DOHH2 (cell line): Measurements from ENCODE around the gene SLC44A5.
"Not testable (repeated sequence)": the region's sequence is repeated elsewhere in the genome, so short reads cannot be mapped to it uniquely, and the experiment has no call there.

Experiments used
- H3F3A ChIP-seq: fragments of 200-600 bp; sonication (generic), shearing (Covaris generic); 2 replicates; pipeline ENCODE4 v1.6.0; 2016; ENCODE audit warnings: antibody characterized with exemption, mild to moderate bottlenecking; ENCODE audit not compliant: control insufficient read depth, insufficient read depth
- H3K27ac ChIP-seq: fragments of 200-600 bp; sonication (generic); 2 replicates; pipeline ENCODE4 v1.5.1; 2014; ENCODE audit warnings: low read depth, mild to moderate bottlenecking, low read length, moderate library complexity
- H3K27me3 ChIP-seq: fragments of 200-600 bp; sonication (generic); 2 replicates; pipeline ENCODE4 v1.6.1; 2014; ENCODE audit warnings: mild to moderate bottlenecking, low read length, mixed read lengths; ENCODE audit not compliant: control insufficient read depth
- H3K36me3 ChIP-seq: fragments of 200-600 bp; sonication (generic); 2 replicates; pipeline ENCODE4 v1.6.1; 2014; ENCODE audit warnings: mild to moderate bottlenecking, low read length, moderate library complexity, mixed read lengths; ENCODE audit not compliant: control insufficient read depth
- H3K4me1 ChIP-seq: fragments of 200-600 bp; sonication (generic); 2 replicates; pipeline ENCODE4 v1.6.1; 2014; ENCODE audit warnings: mild to moderate bottlenecking, low read length, mixed read lengths; ENCODE audit not compliant: control insufficient read depth
- H3K4me2 ChIP-seq: fragments of 200-600 bp; sonication (generic); 2 replicates; pipeline ENCODE4 v1.6.0; 2014; ENCODE audit warnings: mild to moderate bottlenecking, low read length, moderate library complexity
- H3K4me3 ChIP-seq: fragments of 200-600 bp; sonication (generic); 2 replicates; pipeline ENCODE4 v1.5.1; 2014; ENCODE audit warnings: mild to moderate bottlenecking, low read length, mixed read lengths
- H3K79me2 ChIP-seq: fragments of 200-600 bp; sonication (generic); 2 replicates; pipeline ENCODE4 v1.6.1; 2014; ENCODE audit warnings: mild to moderate bottlenecking, low read length, mixed read lengths; ENCODE audit not compliant: control insufficient read depth
- H3K9me2 ChIP-seq: fragments of 200-600 bp; sonication (generic); replicated peaks from 2 replicates; pipeline ENCODE4 v1.6.1; 2014; ENCODE audit warnings: mild to moderate bottlenecking, low read length, mixed read lengths; ENCODE audit not compliant: control insufficient read depth
- H3K9me3 ChIP-seq: fragments of 200-600 bp; sonication (generic); 2 replicates; pipeline ENCODE4 v1.6.1; 2014; ENCODE audit warnings: antibody characterized with exemption, low read length, mixed read lengths; ENCODE audit not compliant: control insufficient read depth, insufficient read depth
- H4K20me1 ChIP-seq: fragments of 200-600 bp; sonication (generic); 2 replicates; pipeline ENCODE4 v1.6.0; 2014; ENCODE audit warnings: low read depth, mild to moderate bottlenecking, antibody characterized with exemption, low read length, moderate library complexity; ENCODE audit not compliant: control insufficient read depth, insufficient read depth
- CTCF ChIP-seq: fragments of 200-600 bp; sonication (generic); IDR thresholded peaks from one replicate; pipeline ENCODE4 v1.5.1; 2014; ENCODE audit warnings: antibody characterized with exemption, mild to moderate bottlenecking, low read depth, low read length; ENCODE audit not compliant: poor library complexity, severe bottlenecking
- EZH2phosphoT487 ChIP-seq: fragments of 200-600 bp; sonication (generic); IDR thresholded peaks from 2 replicates; pipeline ENCODE4 v1.6.1; 2017; ENCODE audit warnings: borderline replicate concordance, mild to moderate bottlenecking, antibody characterized with exemption, low read length, moderate library complexity, mixed read lengths

The SLC44A5 gene

DNA sequence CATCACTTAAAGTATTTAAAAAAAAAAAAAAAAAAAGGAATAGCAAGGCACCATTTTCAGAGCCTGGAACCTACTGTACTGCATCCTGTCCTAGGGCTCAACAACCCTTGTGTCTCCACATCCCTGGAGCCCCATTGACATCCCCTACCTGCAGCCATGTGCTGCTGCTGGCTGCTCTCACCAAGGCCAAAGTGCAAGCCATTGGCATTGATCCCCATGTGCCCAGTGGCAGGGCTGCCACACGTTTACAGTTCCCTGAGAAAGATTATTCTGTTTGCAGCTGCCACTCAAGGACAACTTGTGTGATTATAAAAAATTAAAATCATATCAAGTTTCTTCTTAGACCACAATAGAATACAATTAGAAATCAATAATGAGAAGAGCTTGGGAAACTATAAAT, 346.8 kb downstream of the SLC44A5 start:
- H3F3A ChIP-seq = no peaks in the 10 kb centered on the region
- H3K27ac ChIP-seq = no peak overlapping the region
- H3K36me3 ChIP-seq = no peaks in the 10 kb centered on the region
- H4K20me1 ChIP-seq = no peaks in the 10 kb centered on the region
- no peak overlapping the region for H3K4me3 ChIP-seq
- no peak for TF ChIP-seq EZH2phosphoT487
- no peak for TF ChIP-seq CTCF
- peaks cover 13% of the 10 kb centered on the region for H3K4me1 ChIP-seq
- H3K79me2 ChIP-seq = no peaks in the 10 kb centered on the region
- H3K9me2 ChIP-seq = no peaks in the 10 kb centered on the region
- no peaks in the 10 kb centered on the region for H3K27me3 ChIP-seq
- H3K4me2 ChIP-seq = no peak overlapping the region
- peaks cover 2% of the 10 kb centered on the region; the same call in 1 of the 2 replicates for H3K9me3 ChIP-seq

DNA sequence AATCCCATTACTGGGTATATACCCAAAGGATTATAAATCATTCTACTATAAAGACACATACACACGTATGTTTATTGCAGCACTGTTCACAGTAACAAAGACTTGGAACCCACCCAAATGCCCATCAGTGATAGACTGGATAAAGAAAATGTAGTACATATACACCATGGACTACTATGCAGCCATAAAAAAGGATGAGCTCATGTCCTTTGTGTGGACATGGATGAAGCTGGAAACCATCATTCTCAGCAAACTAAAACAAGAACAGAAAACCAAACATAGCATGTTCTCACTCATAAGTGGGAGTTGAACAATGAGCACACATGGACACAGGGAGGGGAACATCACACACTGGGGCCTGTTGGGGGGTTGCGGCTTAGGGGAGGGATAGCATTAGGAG, 347.3 kb downstream of the SLC44A5 start:
- not testable (repeated sequence) for H3F3A ChIP-seq, H3K27ac ChIP-seq
- H3K4me1 ChIP-seq = peaks cover 13% of the 10 kb centered on the region

GRCh38 chr1:75261946-75262345, 349.0 kb downstream of the SLC44A5 start:
- not testable (repeated sequence) for H3K9me3 ChIP-seq, H4K20me1 ChIP-seq, H3K4me3 ChIP-seq, H3K79me2 ChIP-seq, H3K27ac ChIP-seq, H3K9me2 ChIP-seq, H3F3A ChIP-seq, H3K36me3 ChIP-seq, H3K27me3 ChIP-seq
- Histone ChIP-seq H3K4me2 (peak overlapping the region; percentile 39), H3K4me1 (peaks cover 13% of the 10 kb centered on the region)

More for the DNA sequence above, 347.3 kb downstream of the SLC44A5 start:
- not testable (repeated sequence) for H4K20me1 ChIP-seq, H3K4me2 ChIP-seq, H3K79me2 ChIP-seq, H3K36me3 ChIP-seq, H3K27me3 ChIP-seq, H3K9me2 ChIP-seq, H3K4me3 ChIP-seq, H3K9me3 ChIP-seq

DNA sequence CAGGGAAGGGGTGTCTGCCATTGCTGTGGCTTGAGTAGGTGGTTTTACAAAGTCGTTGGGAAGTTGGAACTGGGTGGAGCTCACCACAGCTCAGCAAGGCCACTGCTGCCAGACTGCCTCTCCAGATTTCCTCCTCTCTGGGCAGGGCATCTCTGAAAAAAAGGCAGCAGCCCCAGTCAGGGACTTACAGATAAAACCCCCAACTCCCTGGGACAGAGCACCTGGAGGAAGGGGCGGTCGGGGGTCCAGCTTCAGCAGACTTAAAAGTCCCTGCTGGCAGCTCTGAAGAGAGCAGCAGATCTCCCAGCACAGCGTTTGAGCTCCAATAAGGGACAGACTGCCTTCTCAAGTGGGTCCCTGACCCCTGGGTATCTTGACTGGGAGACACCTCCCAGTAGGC, 352.6 kb downstream of the SLC44A5 start:
- Histone ChIP-seq H3K4me3 (no peak overlapping the region), H3K36me3 (no peaks in the 10 kb centered on the region), H3K9me2 (no peaks in the 10 kb centered on the region), H3K27ac (no peak overlapping the region), H3K4me2 (no peak overlapping the region), H3K4me1 (peaks cover 18% of the 10 kb centered on the region), H4K20me1 (no peaks in the 10 kb centered on the region), H3F3A (no peaks in the 10 kb centered on the region), H3K79me2 (no peaks in the 10 kb centered on the region), H3K9me3 (peaks cover 2% of the 10 kb centered on the region; the same call in 1 of the 2 replicates), H3K27me3 (no peaks in the 10 kb centered on the region)
- TF ChIP-seq EZH2phosphoT487 = no peak
- no peak for TF ChIP-seq CTCF
